GM06990 (cell line): ENCODE measurements around the gene KIF12.

Experiments used
- DNase-seq: peaks from one replicate; pipeline ENCODE4 v3.0.0-alpha.2; 2011; ENCODE audit not compliant: insufficient read length; ENCODE audit errors: extremely low read depth
- H3K27me3 ChIP-seq: replicated peaks from 2 replicates; pipeline ENCODE4 v1.6.0; 2011; ENCODE audit warnings: low read length; ENCODE audit not compliant: control insufficient read depth, insufficient read depth
- H3K36me3 ChIP-seq: 2 replicates; pipeline ENCODE4 v1.5.1; 2011; ENCODE audit warnings: low read length; ENCODE audit not compliant: control insufficient read depth, insufficient read depth
- H3K4me3 ChIP-seq: replicated peaks from 2 replicates; pipeline ENCODE4 v1.5.1; 2011; ENCODE audit warnings: low read depth, mild to moderate bottlenecking, control low read depth, low read length
- CTCF ChIP-seq: IDR thresholded peaks from 2 replicates; pipeline ENCODE4 v1.5.1; 2011; ENCODE audit warnings: low read length, control low read depth, mild to moderate bottlenecking, inconsistent platforms; ENCODE audit not compliant: insufficient read depth, poor library complexity, severe bottlenecking

KIF12 gene

GRCh38 chr9:114076237-114077161 is 22.6 kb downstream of the KIF12 start:
- no peak overlapping the region for H3K4me3 ChIP-seq
- DNase-seq, result no peak
- no peak for TF ChIP-seq CTCF
- no peaks in the 10 kb centered on the region for H3K27me3 ChIP-seq
- H3K36me3 ChIP-seq, result no peaks in the 10 kb centered on the region

- DNase-seq, result no peak
- no peaks in the 10 kb centered on the region for H3K36me3 ChIP-seq
- H3K4me3 ChIP-seq, result no peak overlapping the region
- no peak for TF ChIP-seq CTCF
- H3K27me3 ChIP-seq, result no peaks in the 10 kb centered on the region
These were observed 23.5 kb downstream of the KIF12 start for GRCh38 chr9:114075602-114076001.

DNA sequence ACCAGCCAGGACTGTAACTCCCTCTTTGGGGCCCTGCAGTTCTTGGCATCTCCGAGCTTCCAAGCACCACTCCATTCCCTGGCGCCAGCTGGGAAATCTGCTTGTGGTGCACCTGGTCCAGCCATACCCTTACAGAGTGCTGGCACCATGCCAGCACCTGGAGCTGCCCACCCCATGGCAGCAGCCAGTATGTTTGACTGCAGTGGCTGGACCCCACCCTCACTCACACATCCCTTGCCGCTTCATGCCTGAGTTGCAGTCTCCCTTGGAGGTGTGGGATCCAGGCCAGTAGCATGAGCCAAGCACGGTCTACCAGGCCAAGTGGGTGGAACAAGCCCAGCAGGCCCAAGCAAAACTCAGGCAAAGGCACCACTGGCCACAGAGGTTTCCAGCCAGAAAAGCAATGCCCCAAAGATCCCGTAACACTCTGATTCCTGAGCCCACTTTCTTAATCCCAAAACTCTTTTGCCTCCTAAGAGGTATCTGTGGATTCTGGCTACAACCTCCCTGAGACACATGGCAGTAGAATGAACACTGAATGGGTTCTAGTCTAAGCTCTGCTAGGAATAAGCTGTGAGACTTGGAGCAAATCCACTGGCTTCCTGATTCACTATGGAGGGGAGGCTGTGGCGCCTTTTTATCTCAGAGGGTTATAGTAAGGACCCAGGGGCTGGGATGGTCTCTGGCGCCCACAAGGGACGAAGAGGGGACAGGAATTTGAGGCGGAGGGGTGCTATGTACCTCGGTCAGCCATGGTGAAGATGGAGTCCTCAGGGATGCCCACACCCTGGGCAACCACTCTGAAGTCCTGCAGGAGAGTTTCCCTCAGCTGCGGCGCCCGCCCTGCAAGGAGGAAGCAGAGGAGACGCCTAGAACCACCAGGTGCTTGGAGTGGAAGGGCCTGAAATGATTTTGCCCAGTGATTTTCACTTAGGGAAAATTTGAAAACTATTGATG is 26.6 kb downstream of the KIF12 start:
- DNase-seq, result no peak
- no peak for TF ChIP-seq CTCF
- Histone ChIP-seq H3K27me3 (no peaks in the 10 kb centered on the region), H3K4me3 (no peak overlapping the region), H3K36me3 (no peaks in the 10 kb centered on the region)

DNA sequence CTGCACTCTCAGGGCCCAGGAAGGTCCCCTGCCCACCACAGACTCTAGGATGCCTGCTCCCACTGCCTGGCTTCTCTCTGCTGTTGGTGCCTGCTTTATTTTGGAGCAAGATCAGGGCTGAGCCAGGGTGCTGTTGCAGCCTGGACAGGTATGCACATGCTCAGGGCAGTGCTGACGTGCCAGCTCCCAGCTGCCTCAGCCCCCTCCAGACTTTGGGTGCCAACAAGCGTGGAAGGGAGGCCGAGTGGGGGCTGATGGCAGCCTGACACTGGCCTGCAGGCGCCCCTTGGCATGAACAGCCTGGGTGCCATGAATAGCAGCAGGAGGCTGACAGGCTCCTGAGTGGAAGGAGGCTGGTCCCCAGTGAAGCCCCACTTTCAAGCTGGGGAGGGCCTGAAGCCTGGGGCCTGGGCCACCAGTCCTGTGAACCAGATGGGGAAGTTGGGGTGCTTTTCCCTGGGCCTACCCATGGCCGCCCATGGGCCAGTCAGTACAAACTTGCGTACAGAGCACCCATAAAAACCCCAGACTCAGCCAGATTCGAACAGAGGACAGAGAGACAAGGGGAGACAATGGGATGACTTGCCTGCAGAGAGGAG is 27.8 kb downstream of the KIF12 start:
- Histone ChIP-seq H3K4me3 (no peak overlapping the region), H3K27me3 (no peaks in the 10 kb centered on the region), H3K36me3 (no peaks in the 10 kb centered on the region)
- DNase-seq, result no peak
- TF ChIP-seq CTCF, result no peak

- no peak for DNase-seq
- Histone ChIP-seq H3K27me3 (no peaks in the 10 kb centered on the region), H3K4me3 (no peak overlapping the region), H3K36me3 (no peaks in the 10 kb centered on the region)
- TF ChIP-seq CTCF, result no peak
These were observed 28.6 kb downstream of the KIF12 start for GRCh38 chr9:114070188-114071103.
